GM19351 (cell line): ENCODE data around the gene INPP5F.
A peak's percentile ranks its signal among the peaks of the same experiment; 100 is the strongest.
"Not testable (repeated sequence)": the region's sequence is repeated elsewhere in the genome, so short reads cannot be mapped to it uniquely, and the experiment has no call there.

Experiments
- ATAC-seq: cut with Tn5 transposase; IDR thresholded peaks from one replicate; pipeline ENCODE4 v1.9.1; 2021; ENCODE audit warnings: mild to moderate bottlenecking, moderate library complexity; ENCODE audit not compliant: unreplicated experiment

The INPP5F gene

GRCh38 chr10:119742947-119743648 lies 17.2 kb downstream of the INPP5F start:
- no peak for ATAC-seq

GRCh38 chr10:119747940-119748339 lies 22.1 kb downstream of the INPP5F start:
- no peak for ATAC-seq

- ATAC-seq, result no peak
These were observed 23.0 kb downstream of the INPP5F start for GRCh38 chr10:119748871-119749270.

- ATAC-seq, result no peak
These were observed 23.6 kb downstream of the INPP5F start for GRCh38 chr10:119749455-119749854.

- ATAC-seq, result peak; percentile 97
These were observed 24.8 kb downstream of the INPP5F start for GRCh38 chr10:119750391-119751230.

- no peak for ATAC-seq
These were observed 27.5 kb downstream of the INPP5F start for GRCh38 chr10:119753309-119753708.

- ATAC-seq, result no peak
These were observed 28.2 kb downstream of the INPP5F start for GRCh38 chr10:119754085-119754484.

DNA sequence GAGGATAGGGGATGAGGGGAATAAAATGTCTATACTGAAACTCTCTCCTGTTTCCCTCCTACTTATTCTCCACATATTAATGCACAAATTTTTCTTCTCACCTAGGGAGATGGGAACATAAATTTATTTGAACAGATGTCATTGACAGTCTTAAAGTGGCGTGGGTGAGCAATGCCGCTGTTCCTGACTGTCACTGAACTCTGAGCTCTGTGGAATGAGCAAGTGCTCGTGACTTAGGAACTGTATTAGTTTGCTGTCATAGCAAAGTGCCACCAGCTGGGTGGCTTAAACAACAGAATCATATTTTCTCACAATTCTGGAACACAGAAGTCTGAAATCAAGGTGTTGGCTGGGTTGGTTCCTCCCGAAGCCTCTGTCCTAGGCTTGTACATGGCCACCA lies 29.1 kb downstream of the INPP5F start:
- no peak for ATAC-seq

- ATAC-seq, result no peak
These were observed 29.6 kb downstream of the INPP5F start for GRCh38 chr10:119755446-119755845.

DNA sequence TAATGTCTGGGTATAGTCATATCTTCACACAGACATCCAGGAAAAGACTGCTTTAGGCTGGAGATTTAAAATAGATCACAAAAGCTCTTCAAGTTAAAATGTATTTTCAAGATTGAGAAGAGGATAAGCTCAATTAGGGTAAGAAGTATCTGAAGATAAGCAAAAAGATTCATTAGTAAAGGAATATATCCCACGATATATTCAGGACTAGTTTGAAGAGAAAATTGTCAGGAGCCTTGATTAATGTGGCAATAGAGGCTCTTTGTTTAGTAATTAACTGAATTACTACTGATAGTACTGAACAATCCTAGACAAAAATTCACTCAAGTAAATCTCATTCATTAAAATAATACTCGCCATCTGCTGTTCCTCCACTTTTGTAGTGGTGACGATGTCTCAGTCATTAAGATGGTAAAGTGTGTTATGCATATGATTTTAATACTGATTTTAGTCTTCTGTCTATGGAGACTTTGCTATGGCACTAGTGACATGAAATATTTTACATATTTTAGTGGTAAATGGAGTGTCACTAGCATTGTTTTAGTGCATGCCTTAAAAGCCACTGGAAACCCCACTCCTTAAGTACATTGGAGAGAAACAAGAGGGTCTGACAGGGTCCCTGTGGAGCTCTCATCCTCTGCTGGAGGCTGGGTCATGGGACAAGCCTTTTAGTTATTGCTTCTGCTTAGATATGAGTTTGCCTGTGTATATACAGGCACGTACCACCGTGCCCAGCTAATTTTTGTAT lies 32.8 kb downstream of the INPP5F start:
- ATAC-seq, result no peak

GRCh38 chr10:119759832-119760231 lies 34.0 kb downstream of the INPP5F start:
- ATAC-seq, result no peak

DNA sequence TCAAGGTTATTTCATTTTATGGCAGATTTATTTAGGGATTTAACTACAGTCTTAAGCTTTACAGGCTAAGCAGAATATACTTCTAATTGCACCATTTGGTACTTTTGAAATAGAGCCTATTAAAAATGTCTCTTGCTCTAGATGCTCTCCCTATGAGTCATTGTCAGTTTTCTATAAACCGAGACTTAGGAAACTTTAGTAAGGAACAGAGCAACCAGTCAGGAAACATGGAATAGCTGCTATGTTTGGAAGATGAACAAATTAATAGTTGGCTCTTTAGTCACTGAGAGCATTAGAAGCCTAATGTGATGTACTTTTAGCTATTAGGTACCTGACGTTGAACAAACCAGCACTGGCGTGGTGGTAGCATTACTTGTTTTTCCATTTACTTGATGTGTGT lies 35.3 kb downstream of the INPP5F start:
- ATAC-seq, result no peak

DNA sequence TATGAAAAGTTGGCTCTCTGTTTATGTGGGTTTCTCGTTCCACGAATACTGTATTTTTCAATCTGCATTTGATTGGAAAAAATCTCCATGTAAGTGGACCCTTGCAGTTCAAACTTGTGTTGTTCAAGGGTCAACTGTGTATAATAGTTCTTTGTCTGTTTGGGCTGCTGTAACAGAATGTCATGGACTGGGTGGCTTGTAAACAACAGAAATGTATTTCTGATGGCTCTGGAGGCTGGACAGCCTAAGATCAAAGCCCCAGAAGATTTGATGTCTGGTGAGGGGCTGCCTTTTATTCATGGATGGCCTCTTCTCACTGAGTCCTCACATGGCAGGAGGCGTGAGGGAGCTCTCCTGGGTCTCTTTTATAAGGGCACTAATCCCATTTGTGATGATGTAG lies 36.2 kb downstream of the INPP5F start:
- no peak for ATAC-seq

DNA sequence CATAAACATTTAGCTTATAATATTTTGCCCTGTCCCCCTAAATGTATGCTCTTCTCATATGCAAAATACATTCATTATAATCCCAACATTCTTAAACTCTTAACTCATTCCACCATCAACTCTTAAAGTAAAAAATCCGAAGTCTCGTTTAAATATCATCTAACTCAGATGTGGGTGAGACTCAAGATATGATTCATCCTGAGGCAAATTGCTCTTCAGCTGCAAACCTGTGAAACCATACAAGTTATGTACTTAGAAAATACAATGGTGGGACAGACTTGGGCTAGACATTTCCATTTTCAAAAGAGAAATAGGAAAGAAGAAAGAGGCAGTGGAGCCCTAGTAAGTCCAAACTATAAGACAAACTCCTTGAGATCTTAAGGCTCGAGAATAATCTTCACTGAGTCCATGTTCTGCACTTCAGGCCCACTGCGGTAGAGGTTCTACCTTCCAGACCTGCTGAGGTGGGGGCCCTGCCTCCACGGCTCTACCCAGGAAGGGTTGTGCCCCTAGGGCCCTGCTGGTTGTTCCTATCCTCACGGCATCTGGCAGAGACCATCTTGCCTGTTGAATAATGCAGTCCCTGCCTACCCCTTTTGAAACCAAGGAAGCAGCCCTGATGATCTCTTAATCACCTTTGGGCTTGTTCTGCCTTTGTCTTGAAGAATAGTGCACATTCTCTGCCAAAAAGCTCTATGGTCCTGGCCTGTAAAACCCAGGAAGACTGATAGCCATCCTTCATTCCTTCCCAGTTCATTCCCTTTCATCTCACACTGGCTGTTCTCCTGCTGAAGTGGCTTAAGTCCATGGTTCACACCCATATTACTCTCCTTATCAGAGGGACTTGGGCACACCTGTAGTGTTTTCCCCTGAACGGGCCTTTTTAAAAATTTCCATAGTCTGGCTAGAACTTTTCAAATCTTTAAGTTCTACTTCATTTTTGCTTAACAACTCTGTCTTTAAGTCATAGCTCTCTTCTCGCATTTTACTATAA lies 37.3 kb downstream of the INPP5F start:
- no peak for ATAC-seq

- ATAC-seq, result no peak
These were observed 42.7 kb downstream of the INPP5F start for GRCh38 chr10:119768455-119769094.

DNA sequence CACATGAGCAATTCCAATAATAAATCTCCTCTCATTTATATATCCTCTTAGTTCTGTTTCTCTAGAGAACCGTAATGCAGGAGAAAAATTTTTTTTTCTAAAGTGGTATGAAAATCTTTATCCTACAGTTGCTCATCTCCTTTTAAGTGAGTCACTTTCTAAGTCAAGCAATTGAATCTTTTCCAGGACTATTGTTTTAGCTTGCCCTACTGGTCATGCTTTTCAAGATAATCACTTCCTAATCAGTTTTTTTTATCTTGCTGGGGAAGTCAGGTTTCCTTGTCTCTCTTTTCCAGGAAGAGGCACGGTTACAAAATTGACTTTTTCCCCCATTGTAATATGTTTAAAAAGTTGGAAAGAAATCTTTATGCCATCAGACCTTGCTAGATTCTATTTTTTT lies 44.0 kb downstream of the INPP5F start:
- ATAC-seq, result no peak

DNA sequence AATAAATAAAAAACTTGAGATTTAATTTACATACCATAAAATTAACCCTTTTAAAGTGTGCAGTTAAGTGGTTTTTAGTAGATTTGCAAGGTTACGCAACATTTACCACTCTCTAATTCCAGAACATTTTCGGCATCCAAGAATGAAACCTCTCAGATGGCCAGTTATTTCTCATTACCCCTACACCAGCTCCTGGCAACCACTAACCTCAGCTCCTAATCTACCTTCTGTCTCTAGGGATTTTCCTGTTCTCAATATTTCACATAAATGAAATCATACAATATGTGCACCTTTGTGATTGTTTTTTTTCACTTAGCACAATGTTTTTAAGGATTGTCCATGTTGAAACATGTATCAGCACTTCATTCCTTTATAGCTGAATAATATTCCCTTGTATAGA lies 45.1 kb downstream of the INPP5F start:
- no peak for ATAC-seq

- no peak for ATAC-seq
These were observed 46.5 kb downstream of the INPP5F start for GRCh38 chr10:119772334-119772733.

DNA sequence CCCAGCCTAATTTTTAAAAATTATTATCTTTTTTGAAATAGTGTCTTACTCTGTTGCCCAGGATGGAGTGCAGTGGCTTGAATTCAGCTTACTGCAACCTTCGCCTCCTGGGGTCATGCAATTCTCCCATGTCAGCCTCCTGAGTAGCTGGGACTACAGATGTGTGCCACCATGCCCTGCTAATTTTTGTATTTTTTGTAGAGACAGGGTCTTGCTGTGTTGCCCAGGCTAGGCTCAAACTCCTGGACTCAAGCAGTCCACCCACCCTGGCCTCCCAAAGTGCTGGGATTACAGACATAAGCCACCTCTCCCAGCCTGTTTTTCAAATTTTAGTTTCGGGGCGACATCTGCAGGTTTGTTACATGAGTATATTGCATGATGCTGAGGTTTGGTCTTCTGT lies 47.2 kb downstream of the INPP5F start:
- not testable (repeated sequence) for ATAC-seq

GRCh38 chr10:119775529-119775928 lies 49.7 kb downstream of the INPP5F start:
- ATAC-seq, result no peak
